Measurements from ENCODE around the gene GPR12.

The GPR12 gene, protein sequence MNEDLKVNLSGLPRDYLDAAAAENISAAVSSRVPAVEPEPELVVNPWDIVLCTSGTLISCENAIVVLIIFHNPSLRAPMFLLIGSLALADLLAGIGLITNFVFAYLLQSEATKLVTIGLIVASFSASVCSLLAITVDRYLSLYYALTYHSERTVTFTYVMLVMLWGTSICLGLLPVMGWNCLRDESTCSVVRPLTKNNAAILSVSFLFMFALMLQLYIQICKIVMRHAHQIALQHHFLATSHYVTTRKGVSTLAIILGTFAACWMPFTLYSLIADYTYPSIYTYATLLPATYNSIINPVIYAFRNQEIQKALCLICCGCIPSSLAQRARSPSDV

DNA sequence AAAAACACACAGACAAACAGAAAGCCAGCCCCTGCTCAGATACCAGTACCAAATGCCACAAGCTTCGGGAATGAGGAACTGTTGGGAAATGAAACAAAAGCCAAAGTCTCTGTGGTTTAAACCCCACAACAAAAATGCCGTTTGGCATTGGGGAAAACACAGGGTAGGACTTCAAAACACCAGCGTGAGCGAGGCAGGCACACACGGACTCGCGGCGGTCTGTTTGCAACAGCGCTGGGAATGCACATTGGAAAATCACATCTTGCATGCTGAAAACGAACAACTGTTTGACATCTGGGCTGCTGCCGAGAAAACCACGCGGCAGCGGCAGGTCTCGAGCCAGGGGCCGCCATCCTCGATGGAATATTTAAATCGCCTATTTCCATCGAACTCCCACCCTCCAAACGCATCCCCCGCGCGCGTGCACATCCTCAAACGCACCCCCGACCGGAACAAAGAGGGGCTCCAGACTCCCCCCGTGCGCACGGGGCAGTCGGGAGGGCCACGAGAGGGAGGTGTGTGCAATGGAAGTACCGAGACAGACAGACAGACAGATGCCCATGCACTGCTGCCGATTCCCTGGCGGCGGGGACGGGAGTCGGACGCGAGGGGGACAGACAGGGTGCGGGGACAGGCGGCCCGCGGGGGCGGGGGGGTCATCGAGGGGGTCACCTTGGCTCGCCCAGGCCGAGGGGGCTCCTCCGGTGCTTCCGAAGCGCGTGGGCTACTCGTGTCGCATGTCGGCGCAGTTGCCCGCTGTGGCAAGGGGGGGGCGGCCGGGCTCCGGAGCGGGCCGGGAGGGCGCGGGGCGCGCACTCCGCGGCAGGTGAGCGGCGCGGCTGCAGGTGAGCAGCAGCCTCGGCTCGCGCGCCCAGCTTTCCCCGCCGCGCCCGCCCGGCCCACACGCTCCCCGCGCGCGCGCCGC, at the start of gene GPR12:
TSS of gene GPR12 (minus strand) at position 880 of the 925 bp plus-strand sequence. CDS start 959 bp downstream, outside the sequence.
- DNase-seq = peak; percentile 36

DNA sequence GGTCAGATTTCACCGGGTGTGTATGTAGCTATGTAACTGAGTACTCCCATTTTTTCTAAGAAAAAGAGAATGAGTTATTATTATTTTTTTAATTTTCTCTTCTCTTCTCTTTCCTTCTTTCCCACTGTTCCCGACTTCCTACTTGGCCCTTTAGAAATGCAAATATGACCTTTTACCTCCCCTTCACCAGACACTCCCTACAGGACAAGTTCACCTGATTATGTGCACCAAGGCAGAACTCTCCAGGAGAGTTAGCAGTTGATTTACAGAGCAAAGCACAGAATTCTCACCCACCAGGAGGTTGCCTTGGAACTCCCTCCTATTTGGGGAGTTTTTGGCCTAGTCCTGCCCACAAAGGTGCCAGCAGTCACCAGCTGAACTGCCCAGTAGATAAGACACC, 49.5 kb upstream of the GPR12 start:
- no peak for DNase-seq

DNA sequence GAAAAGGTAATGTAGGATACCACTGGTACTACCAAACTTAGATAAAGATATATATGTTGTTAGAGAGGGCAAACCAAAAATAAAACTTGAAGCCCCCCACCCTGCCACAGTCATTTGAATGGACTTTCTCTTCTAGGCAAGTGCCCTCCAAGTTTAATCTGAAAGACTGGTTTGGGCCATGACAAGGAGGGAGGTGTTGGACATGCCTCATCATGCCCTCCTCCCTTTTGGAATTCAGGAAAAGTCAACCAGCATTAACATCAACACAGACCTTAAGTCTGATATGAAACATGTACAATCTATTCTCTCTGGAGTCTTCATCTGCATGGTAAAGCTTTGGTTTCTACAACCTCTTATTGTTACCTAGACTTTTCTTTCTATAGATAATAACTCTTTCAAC, 46.3 kb upstream of the GPR12 start:
- no peak for DNase-seq

DNA sequence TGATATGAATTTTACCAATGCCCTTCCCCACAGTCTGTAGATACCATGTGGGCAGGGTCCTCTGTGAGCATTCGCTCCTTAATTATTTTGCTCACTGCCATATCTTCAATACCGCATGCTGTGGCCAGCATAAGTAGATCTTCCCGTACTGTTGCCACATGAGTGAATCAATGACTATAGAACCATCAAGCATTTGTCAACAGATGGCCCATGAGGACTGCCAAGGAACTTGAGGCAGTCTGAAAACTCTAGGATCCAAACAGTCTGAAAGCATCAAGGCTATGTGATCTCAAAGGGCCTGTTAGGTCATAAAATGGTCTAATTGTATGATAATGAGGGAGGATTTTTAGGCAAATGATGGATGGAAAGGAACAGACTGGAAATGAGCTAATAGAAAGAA, 27.4 kb upstream of the GPR12 start:
- no peak for DNase-seq

DNA sequence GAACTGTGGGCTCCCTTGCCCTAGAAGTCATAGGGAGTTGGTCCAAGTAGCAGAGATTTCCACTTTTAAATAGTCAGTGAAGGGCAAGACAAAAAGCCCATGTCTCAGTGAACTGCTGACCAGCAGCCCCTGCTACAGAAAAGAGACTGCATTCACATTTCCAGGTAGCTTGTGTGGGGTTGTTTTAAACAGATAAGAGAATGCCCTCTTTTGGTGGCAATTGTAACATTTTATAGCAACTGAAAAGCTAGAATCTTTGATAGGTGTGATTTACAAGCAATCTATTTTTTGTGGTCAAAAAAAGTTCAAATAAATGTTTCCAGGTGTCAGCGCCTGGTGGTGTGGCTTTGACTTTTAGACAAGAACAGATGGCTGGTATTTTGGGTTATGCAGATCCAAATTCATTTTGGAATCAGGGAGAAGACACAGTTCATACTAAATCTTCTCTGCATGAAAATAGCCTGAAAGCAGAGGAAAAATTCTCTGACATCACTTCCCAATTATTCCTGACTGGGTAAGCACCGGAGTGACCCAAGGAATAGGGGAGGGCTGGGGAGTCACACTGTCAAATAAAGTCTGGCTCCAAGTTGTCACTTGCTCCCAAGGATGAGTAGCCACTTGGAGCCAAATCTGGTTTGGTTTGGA, 26.2 kb upstream of the GPR12 start:
- no peak for DNase-seq

DNA sequence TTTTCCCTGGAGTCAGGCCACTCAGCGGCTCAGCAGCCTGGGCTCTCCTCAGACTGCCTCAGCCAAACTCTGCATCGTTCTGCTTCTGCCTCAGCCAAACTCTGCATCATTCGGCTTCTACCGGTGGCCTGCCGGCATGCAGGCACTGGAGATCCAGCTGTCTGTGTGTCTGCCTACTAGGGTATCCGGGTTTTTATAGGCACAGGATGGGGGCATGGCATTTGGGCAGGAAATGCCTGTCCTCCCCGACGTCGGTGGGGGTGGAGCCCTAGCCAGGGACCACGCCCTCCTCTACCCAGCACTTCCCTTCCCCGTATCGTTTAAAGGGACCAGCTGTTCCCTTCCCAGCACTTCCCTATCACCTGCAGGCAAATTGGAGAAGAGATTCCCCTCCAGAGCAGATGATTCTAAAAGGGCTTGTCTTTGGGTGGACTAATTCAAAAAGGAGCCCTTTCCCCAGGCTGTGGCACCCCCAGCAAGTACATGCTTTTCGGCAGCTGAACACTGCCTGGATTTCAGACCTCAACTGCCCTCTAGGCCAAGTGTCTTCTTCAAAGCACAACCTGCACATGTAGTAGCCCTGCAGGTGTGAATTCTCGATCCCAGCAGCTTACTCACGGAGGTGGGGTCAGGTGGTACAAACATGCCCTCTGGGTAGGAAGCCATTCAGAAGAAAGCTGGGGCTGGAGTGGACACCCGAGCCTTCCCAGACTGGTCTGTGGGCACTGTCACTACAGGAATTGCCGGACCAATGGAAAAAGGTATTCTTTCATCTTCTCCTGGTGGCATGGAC, 25.4 kb upstream of the GPR12 start:
- DNase-seq = peak; percentile 41

DNA sequence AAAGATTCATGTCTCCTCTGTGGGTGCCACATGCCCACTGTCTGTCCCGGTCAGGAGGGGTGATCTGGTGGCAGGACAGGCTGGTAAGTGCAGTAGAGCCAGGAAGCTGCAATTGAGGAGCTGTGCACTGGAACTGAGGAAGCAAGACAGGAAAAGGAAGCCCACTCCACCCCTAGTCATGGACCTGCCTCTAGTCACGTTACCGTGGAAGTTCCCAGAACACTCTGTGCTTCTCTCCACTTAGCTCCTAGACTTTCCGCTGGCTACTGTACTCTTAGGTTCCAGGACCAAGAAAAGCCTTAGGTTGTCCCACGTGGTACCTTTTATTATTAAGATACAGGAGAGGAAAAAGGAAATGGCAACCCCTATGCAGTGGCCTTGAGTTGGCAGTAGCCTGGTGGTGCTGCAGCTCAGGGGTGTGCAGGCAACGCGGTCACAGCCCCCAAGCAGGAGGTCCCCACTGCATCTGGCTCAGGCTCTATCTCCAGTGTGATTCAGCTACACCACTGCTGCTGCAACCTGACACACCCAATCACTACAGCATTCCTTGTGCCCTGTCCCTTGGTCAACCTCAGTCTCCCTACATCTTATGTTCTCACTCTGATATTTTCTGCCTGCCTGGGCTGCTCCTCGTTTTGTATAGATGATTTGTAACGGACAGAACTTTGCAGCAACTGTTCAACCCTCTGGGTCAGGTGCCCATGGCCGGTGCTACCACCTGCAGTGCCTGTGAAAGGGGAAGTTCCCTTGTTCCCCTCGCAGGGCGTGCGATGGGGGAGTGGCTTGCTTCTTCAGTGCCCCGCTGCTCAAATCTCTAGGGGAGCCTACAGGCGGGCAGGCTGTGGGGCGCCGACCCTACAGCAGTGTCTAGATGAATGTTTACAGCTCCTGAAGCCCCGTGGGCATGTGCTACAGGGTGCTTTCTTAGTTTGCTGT, 24.4 kb upstream of the GPR12 start:
- DNase-seq = no peak

DNA sequence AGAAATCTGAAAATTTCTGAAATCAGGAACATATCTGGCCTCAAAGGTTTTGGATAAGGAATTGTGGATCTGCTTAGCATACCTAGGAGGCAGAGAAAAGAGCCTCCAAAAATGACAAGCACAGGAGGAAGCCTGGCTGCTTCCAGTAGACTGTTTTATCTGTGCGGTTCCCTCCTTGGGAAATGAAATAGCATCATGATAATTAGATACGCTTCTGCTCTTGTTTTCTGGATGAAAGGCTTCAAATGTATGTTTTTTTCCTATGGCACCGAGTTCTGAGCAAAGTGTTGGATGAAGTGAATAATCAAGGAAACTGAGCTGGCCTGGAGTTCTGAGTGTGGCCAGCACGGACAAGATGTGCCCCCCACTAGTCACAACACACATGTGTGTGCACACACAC, 19.8 kb upstream of the GPR12 start:
- no peak for DNase-seq

DNA sequence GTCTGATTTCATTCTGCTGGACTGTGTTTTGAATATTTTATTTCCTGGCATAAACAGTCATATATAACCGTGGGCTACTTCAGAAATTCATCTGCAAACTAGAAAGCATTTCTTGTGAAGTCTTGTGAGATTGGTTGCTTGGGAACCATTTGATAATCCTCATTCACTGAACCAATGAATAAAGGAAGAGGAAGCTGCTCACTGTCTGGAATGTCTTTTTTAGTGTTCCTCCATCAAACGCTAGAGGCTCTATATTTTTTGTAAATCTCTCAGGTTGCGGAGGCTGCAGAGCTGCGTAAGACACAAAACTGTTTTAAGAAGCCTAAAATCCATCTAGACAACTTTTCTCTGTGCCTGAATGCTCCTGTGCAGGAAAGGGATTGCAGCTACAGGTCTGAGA, 18.7 kb upstream of the GPR12 start:
- no peak for DNase-seq

DNA sequence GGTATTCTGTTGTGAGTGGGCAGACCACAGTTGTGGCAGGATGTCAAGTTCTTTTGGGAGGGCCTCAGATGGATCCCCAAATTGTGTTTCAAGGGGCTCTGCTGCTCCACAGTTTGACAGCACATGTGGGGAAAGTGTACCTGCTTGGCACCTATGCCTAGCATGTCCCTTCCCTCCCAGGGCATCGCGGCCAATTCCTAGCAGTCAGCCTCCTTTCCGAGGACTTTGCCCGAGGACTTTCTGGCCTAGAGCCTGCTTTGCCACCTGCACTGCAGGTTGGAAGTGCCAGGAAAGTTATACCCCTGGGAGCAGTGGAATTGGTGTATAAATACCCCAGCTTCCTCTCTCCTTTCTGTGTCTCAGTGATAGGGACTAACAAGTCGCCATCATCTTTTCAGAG, 11.9 kb upstream of the GPR12 start:
- DNase-seq = no peak

DNA sequence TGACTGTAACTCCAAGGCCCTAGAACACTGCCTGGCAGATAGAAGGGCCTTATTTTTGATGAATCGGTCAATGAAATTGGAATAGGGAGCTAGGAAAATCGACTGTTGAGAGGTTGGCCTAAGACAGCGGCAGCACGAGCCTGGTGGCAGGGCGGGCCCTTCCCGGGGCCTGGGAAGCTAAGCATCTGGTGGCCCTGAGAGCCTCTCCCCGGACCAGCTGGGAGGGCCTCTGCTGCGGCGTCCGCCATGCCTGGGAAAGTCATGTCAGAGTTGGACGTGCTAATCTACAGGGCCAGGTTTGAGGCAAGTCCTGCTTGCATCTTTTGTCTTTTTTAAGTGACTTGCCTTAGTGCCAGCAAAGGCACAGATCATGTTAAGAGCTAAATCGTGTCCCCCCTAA, 11.2 kb upstream of the GPR12 start:
- DNase-seq = no peak

DNA sequence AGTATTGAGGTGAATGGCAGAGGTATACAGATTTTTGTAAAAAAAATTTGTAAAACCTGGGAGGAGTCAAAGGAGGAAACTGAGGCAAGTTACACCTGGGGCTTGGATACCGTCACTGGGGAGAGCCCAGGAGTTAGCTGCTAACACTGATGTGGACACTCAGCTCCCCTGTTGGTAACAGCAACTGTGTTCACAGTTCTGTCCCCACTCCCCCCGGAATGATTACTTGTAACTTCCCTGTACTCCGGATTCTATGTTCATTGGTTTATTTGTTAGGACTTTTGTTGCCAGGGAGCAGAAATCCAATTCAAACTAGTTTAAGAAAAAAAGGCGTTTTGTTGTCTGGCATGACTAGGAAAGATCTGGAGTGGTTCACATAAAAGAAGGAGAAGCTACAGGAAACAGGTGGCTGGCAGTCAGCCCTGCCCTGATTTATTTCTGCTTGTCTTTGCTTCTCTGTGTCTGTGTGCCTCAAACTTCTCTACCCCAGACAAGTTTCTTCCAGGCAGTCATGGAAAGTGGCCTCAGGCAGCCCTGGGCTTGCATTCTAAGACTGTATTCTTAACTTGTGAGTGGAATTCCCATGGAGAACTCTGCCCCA, 2.3 kb upstream of the GPR12 start:
- no peak for DNase-seq

DNA sequence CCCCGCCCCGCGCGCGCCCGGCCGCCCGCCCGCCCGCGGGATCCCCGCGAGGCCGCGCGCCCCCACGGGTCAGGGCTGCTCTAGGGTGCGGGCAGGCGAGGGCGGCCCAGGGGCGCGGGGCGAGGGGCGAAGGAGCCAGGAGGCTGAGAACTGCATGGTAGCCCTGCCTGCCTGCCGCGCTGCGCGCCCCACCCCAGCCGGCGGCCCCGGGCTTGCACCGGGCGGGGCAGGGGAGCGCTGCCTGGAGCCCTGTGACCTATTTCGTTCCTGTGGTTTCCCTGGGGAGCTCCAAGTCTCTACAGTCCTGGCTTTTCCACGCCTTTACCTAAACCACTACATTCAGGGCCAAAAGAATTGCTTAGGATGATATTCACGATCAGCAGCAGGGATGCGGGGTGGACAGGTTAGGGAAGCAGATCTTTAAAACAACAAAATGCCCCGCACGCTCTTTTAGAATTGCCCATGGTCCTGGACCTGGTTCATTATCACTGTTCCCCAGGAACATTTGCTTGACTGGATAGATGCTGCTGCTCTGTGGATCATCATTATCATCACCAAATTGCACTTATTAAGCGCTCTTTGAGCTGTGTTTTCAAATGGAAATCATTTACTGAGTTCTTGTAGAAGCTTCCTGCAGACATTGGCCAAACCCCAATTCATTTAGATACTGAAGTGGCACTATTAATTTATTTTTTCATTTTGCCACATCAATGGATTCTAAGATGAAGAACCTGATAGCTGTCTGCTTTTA, 421 bp upstream of the GPR12 start:
- no peak for DNase-seq

DNA sequence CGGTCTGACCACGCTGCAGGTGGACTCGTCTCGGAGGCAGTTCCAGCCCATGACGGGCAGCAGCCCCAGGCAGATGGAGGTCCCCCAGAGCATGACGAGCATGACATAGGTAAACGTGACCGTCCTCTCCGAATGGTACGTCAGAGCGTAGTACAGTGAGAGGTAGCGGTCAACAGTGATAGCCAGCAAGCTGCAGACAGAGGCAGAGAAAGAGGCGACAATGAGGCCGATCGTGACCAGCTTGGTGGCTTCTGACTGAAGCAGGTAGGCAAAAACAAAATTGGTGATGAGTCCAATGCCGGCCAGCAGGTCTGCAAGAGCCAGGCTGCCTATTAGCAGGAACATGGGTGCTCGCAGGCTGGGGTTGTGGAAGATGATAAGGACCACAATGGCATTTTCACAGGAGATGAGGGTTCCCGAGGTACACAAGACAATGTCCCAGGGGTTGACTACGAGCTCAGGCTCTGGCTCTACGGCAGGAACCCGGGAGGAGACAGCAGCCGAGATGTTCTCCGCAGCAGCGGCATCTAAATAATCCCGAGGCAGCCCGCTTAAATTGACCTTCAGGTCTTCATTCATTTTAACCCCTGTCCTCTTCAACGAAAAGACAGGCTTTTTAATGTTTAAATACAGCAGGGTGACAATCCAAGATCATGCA, 1.2 kb downstream of the GPR12 start:
- no peak for DNase-seq

DNA sequence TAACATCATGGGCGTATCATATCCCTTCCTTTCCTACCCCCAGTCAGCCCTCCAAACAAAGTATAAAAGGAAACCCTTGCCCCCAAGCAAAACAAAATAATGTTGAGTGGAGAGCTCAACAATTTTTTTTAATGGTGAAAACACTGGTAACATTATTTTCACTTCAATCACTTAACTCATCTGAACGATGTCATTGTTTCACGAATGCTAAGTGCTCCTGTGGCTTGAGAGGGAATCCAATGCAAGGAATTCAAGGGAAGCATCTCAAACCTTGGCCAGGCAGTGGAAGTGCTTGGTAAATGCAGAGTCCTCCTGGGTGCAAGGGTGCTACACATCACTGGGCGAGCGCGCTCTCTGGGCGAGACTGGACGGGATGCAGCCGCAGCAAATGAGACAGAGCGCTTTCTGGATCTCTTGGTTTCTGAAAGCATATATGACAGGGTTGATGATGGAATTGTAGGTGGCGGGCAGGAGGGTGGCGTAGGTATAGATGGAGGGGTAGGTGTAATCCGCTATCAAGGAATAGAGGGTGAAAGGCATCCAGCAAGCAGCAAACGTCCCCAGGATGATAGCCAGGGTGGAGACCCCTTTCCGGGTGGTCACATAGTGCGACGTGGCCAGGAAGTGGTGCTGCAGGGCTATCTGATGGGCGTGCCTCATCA, 2.0 kb downstream of the GPR12 start:
- no peak for DNase-seq

DNA sequence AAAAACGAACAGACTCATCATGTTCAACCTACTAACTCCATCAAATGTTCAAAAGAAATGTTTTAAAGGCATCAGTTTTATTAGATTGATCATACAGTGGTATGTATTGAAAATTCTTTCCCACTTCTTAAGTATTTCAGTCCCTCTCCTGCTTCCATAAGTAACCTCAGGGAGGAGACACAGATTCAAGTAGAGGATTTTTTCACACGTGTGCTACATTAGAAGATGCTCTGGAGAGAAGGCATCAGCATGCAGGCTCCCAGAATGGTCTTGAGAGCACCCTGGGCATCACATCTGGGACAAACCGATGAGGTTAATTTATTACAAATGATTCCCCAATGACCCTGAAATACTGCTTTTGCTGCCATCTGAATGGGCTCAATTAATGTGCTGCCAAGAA, 3.6 kb downstream of the GPR12 start:
- DNase-seq = no peak

DNA sequence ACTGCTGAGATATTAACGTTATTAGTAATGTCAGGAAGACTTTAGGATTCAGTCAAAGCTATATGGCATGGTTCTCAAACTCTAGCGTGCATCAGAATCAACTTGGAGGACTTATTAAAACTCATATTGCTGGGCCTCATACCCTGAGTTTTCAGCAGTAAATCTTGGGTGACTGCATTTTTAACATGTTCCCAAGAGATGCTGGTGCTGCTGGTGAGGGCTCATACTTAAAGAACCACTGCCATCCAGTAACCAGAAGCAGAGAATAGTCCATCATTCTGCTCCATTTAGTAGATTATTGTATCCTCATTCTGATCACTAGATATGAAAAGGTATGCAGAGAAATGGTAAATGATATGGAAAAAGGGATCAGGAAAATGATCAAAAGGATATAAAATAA, 7.9 kb downstream of the GPR12 start:
- DNase-seq = no peak

DNA sequence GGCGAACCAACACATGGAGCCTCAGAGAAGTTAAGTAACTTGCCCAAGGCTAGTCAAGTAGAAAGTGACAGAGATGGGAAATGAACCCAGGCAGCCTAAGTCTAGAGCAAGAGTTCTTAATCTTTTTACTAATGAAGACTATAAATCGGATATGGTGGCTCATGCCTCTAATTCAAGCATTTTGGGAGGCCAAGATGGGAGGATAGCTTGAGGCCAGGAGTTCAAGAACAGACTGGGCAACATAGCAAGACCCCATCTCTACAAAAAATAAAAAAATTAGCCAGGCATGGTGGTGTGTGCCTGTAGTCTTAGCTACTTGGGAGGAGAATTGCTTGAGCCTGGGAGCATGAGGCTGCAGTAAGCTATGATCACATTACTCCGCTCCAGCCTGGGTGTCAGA, 10.7 kb downstream of the GPR12 start:
- DNase-seq = no peak

DNA sequence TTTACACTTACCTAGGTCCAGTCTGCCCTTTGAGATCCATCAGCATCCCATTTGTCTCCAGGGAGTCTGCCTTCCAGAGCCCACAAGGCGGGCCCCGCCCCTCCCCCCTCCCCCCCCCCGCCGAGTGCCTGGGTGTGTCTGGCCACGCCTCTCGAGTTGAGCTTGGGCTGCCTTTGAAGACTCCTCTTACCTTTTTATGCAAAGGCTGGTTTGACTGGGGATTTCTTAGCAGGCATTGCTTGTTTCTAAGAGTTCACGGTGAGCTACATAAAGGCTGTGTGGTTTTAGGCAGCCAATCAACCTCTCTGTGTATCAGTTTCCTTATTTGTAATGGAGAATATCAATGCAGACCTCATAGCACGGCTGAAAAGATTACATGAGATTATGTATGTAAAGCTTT, 11.3 kb downstream of the GPR12 start:
- DNase-seq = no peak

Measured in left hindlimb (tissue), 1 donor.